Vagina (tissue), 2 donors: Measurements from ENCODE around the gene SNHG17. TPM values are rescaled to one million over a fixed set of nuclear protein-coding genes. Genes with fewer than 3 reads are reported as not detected.
A peak's percentile ranks its signal among the peaks of the same experiment; 100 is the strongest.
"Not testable (repeated sequence)": the region's sequence is repeated elsewhere in the genome, so short reads cannot be mapped to it uniquely, and the experiment has no call there.

ENCODE experiments used
- DNase-seq, 2 donors: peaks; one replicate each; pipeline ENCODE4 v3.0.0-alpha.2; 2017; ENCODE audit errors: extremely low spot score in 2 of 2
- H3K27ac ChIP-seq: fragments of 200-600 bp; sonication (generic); one replicate; pipeline ENCODE4 v1.5.1; 2019
- H3K27me3 ChIP-seq: fragments of 200-600 bp; sonication (generic); one replicate; pipeline ENCODE4 v1.5.1; 2019
- H3K36me3 ChIP-seq, 2 donors: fragments of 200-600 bp; sonication (generic); one replicate each; pipeline ENCODE4 v1.5.1; 2017 to 2019
- H3K4me1 ChIP-seq: fragments of 200-600 bp; sonication (generic); one replicate; pipeline ENCODE4 v1.5.1; 2019
- H3K4me3 ChIP-seq, 2 donors: fragments of 200-600 bp; sonication (generic); 1 replicate in 1 of 2; 2 replicates in 1 of 2; pipeline ENCODE4 v1.5.1; 2016 to 2019
- H3K9me3 ChIP-seq: fragments of 200-600 bp; sonication (generic); one replicate; pipeline ENCODE4 v1.5.1; 2019
- CTCF ChIP-seq, 3 experiments: fragments of 450-650 bp in 2 of 3; fragments of 200-600 bp in 1 of 3; sonication (generic) in 1 of 3; IDR thresholded peaks; one replicate each; pipeline ENCODE4 v1.5.1; 2017 to 2019; ENCODE audit warnings: antibody characterized with exemption in 3 of 3, mild to moderate bottlenecking in 2 of 3, moderate library complexity in 2 of 3
- POLR2A ChIP-seq, 2 donors: fragments of 450-650 bp; IDR thresholded peaks; one replicate each; pipeline ENCODE4 v1.6.1; 2017; ENCODE audit warnings: antibody characterized with exemption in 2 of 2, mild to moderate bottlenecking in 2 of 2, moderate library complexity in 2 of 2
- POLR2AphosphoS5 ChIP-seq, 2 donors: sonication (generic); formaldehyde crosslinking; IDR thresholded peaks; one replicate each; pipeline ENCODE4 v1.9.0; 2017; ENCODE audit warnings: antibody characterized with exemption in 2 of 2, mild to moderate bottlenecking in 2 of 2, low read depth in 1 of 2; ENCODE audit not compliant: insufficient read depth in 1 of 2
- intact Hi-C: fragments of 100-400 bp; cut with DNase I; formaldehyde crosslinking; loops from one replicate; pipeline ENCODE4 v1.15.1; 2023
- total RNA-seq: library from RNA; depleted of rRNA; stranded (reverse); fragments of >200 nt; gene quantifications from one replicate; pipeline ENCODE4 v1.2.3, GENCODE V29; 2016

Gene SNHG17
- total RNA-seq, 1 donor from 2014 or later = 37.3 TPM

- peaks cover 0 to 70% of the 10 kb centered on the region in 2 donors for H3K36me3 ChIP-seq
These were observed 14.6 kb downstream of the SNHG17 start for GRCh38 chr20:38420388-38421085.

GRCh38 chr20:38418509-38419204 is 16.5 kb downstream of the SNHG17 start:
- Histone ChIP-seq H3K4me1 (no peaks in the 10 kb centered on the region), H3K27me3 (no peaks in the 10 kb centered on the region), H3K27ac (no peak overlapping the region), H3K4me3 (no peak overlapping the region), H3K36me3 (peaks cover 0 to 53% of the 10 kb centered on the region in 2 donors), H3K9me3 (no peaks in the 10 kb centered on the region)
- intact Hi-C loops = no loop called here
- TF ChIP-seq POLR2A (IDR thresholded peaks at IDR 0.05) (no peak), CTCF (IDR thresholded peaks at IDR 0.05) (no peak), POLR2AphosphoS5 (IDR thresholded peaks at IDR 0.05; ENCODE audit: insufficient read depth in 1 of 2, low read depth in 1 of 2) (no peak)
- DNase-seq = peak in 1 of 2 donors; percentile 80

More at GRCh38 chr20:38420388-38421085, 14.6 kb downstream of the SNHG17 start:
- Histone ChIP-seq H3K4me1 (no peaks in the 10 kb centered on the region), H3K27ac (no peak overlapping the region), H3K4me3 (no peak overlapping the region), H3K27me3 (no peaks in the 10 kb centered on the region), H3K9me3 (no peaks in the 10 kb centered on the region)
- peak in 1 of 2 donors; percentile 44 for DNase-seq
- intact Hi-C loops = no loop called here
- TF ChIP-seq CTCF (IDR thresholded peaks at IDR 0.05) = no peak
- TF ChIP-seq POLR2AphosphoS5 (IDR thresholded peaks at IDR 0.05; ENCODE audit: insufficient read depth in 1 of 2, low read depth in 1 of 2) = no peak
- no peak for TF ChIP-seq POLR2A (IDR thresholded peaks at IDR 0.05)

GRCh38 chr20:38414769-38415450 is 20.2 kb downstream of the SNHG17 start:
- peaks cover 0 to 26% of the 10 kb centered on the region in 2 donors for H3K36me3 ChIP-seq

GRCh38 chr20:38412877-38413577 is 22.1 kb downstream of the SNHG17 start:
- H3K4me3 ChIP-seq = no peak overlapping the region
- H3K4me1 ChIP-seq = no peaks in the 10 kb centered on the region
- no peaks in the 10 kb centered on the region for H3K27me3 ChIP-seq
- no peak for TF ChIP-seq CTCF (IDR thresholded peaks at IDR 0.05)
- no peak for TF ChIP-seq POLR2AphosphoS5 (IDR thresholded peaks at IDR 0.05; ENCODE audit: insufficient read depth in 1 of 2, low read depth in 1 of 2)
- no peak for TF ChIP-seq POLR2A (IDR thresholded peaks at IDR 0.05)
- H3K9me3 ChIP-seq = no peaks in the 10 kb centered on the region
- H3K27ac ChIP-seq = no peak overlapping the region
- intact Hi-C loops = no loop called here
- H3K36me3 ChIP-seq = peaks cover 0 to 11% of the 10 kb centered on the region in 2 donors
- DNase-seq = no peak

More at GRCh38 chr20:38414769-38415450, 20.2 kb downstream of the SNHG17 start:
- H3K4me1 ChIP-seq = no peaks in the 10 kb centered on the region
- TF ChIP-seq POLR2AphosphoS5 (IDR thresholded peaks at IDR 0.05; ENCODE audit: insufficient read depth in 1 of 2, low read depth in 1 of 2) (no peak), CTCF (IDR thresholded peaks at IDR 0.05) (no peak), POLR2A (IDR thresholded peaks at IDR 0.05) (no peak)
- no peak overlapping the region for H3K4me3 ChIP-seq
- no peaks in the 10 kb centered on the region for H3K27me3 ChIP-seq
- intact Hi-C loops = no loop called here
- no peak for DNase-seq
- no peak overlapping the region for H3K27ac ChIP-seq
- H3K9me3 ChIP-seq = no peaks in the 10 kb centered on the region

GRCh38 chr20:38407822-38408221 is 27.3 kb downstream of the SNHG17 start:
- H3K4me3 ChIP-seq, H3K27me3 ChIP-seq, H3K4me1 ChIP-seq, H3K9me3 ChIP-seq, H3K27ac ChIP-seq, H3K36me3 ChIP-seq, DNase-seq: not testable (repeated sequence)
- intact Hi-C loops = loop anchor here (5.0 kb wide), 1 partner anchor 71 kb away; no protein-coding TSS in a partner anchor
